Fibroblast of villous mesenchyme (primary cell): Measurements from ENCODE around the gene SLC48A1. TPM values are rescaled to one million over a fixed set of nuclear protein-coding genes. Genes with fewer than 3 reads are reported as not detected.

ENCODE experiments used
- DNase-seq: peaks from one replicate; pipeline ENCODE4 v3.0.0-alpha.2; 2010; ENCODE audit warnings: low read depth
- H3K4me3 ChIP-seq: 2 replicates; pipeline ENCODE4 v1.5.1; 2011; ENCODE audit warnings: low read depth, mild to moderate bottlenecking, low read length
- CTCF ChIP-seq: IDR thresholded peaks from 2 replicates; pipeline ENCODE4 v1.5.1; 2012; ENCODE audit warnings: low read depth, mild to moderate bottlenecking, low read length; ENCODE audit not compliant: insufficient read depth
- total RNA-seq: library from RNA; depleted of rRNA; stranded (reverse); fragments of >200 nt; gene quantifications from 2 replicates; pipeline ENCODE4 v1.2.3, GENCODE V29; 2012

Gene SLC48A1
- total RNA-seq, 1 donor: 19.4 TPM

DNA sequence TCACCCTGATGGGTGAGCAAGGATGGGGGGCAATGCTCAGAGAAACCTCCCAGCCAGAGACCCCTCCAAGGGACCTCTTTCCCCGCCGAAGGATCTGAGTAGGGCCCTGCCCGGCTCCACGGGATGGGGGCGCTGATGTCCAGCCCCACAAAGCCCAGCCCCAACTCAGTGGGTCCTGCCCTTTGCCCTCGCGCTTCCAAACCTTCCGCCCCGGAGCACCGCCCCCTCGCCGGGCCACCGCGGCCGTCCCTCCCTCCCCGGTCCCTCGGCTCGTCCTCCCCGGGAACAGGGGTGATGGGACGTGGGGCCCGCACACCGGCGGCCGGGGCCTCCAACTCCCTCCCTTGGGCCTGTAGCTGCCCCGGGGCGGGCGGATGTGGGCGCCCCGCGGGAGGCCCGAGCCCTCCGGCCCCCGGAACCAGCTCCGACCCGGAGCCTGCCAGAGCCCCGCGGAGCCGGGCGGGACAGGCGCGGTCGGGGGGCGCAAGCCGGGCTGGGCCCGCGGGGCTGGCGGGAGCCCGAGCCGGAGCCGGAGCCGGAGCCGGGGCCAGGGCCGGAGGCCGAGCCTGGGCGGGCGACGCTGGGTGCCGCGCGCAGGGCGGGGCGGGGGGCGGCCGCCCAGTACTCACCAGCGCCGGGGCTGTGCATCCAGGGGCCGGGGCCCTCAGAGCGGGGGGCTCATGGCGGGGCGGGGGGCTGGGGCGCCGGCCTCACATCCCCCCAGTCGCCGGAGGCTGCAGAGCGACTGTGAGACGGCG lies 46.3 kb downstream of the SLC48A1 start:
- peak overlapping the region; percentile 58 for H3K4me3 ChIP-seq
- no peak for DNase-seq
- TF ChIP-seq CTCF: peak; percentile 40

- H3K4me3 ChIP-seq: peak within 1 kb of the TSS; percentile 58
- TF ChIP-seq CTCF: no peak
- DNase-seq: peak; percentile 79
Observed at GRCh38 chr12:47819896-47820630, 47.0 kb downstream of the SLC48A1 start, which contains the start of gene HDAC7. Gene HDAC7, minus strand, starts transcription at chr12:47819903. Its CDS starts 118 bp downstream, at chr12:47819785.

GRCh38 chr12:47820631-47821345 lies 47.8 kb downstream of the SLC48A1 start:
- no peak for TF ChIP-seq CTCF
- DNase-seq: peak; percentile 96
- peak overlapping the region; percentile 58 for H3K4me3 ChIP-seq

DNA sequence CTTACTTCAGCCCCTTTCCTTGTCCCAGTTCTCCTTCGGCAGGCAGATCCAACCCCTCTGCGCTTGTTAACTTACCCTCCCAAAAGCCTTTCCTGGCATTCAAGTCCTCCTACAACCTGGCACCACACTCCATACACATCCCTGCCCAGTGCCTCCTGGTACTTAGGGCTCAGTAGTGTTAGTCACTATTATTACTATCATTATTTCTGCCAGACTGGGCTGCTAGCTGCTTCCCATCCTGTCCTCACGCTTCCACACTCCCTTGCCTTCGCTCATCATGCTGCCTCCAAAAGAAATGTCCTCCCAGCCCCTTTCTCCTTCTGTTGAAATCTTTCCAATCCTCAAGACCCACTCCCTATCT lies 48.3 kb downstream of the SLC48A1 start:
- H3K4me3 ChIP-seq: no peak overlapping the region
- TF ChIP-seq CTCF: no peak
- no peak for DNase-seq

GRCh38 chr12:47822401-47822800 lies 49.4 kb downstream of the SLC48A1 start:
- H3K4me3 ChIP-seq: no peak overlapping the region
- DNase-seq: no peak
- TF ChIP-seq CTCF: no peak

DNA sequence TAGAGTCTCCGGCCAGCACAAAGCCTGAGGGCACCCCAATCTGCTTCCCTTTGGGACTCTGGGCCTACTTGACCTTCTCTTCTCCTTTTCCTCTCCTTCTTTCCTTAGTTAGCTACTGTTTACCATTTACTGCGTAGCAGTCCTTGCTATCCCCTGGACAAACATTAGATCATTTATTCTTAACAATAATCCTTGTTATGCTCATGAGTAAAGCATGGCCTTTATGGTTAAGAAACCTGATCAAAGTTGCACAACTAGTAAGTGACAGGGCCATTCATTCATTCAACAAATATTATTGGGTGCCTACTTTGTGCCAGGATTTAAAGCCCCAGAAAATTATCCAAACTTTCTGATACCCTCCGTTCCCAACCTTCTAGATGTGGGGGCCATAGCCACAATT lies 49.8 kb downstream of the SLC48A1 start:
- no peak overlapping the region for H3K4me3 ChIP-seq
- no peak for TF ChIP-seq CTCF
- no peak for DNase-seq
